ENCODE measurements around the gene LONP2. TPM values are rescaled to one million over a fixed set of nuclear protein-coding genes. Genes with fewer than 3 reads are reported as not detected.
"Not testable (repeated sequence)": the region's sequence is repeated elsewhere in the genome, so short reads cannot be mapped to it uniquely, and the experiment has no call there.

LONP2 gene
- total RNA-seq, 5 donors from 2014 or later (not counting 1 experiment from before 2014, with no cell fraction given), result 69.9 to 92.9 (median 84.7) TPM

GRCh38 chr16:48234630-48235029 lies 9.5 kb upstream of the LONP2 start:
- no peak overlapping the region for H3K4me3 ChIP-seq (ENCODE audit: control insufficient read depth in 1 of 2, extremely low read depth in 1 of 2, low read length in 1 of 2)
- no peak for DNase-seq
- H3K9me3 Mint-ChIP-seq, result peaks cover 0 to 2% (median 0%) of the 10 kb centered on the region in 3 donors
- H3K36me3 Mint-ChIP-seq, result no peaks in the 10 kb centered on the region
- H3K9me3 ChIP-seq, result no peaks in the 10 kb centered on the region
- no peaks in the 10 kb centered on the region for H3K36me3 ChIP-seq (ENCODE audit: control insufficient read depth in 2 of 2, extremely low read depth in 1 of 2, insufficient read depth in 1 of 2, low read length in 1 of 2)
- no peaks in the 10 kb centered on the region for H3K4me1 Mint-ChIP-seq
- CTCF ChIA-PET, result no interaction called here
- peaks cover 0 to 3% of the 10 kb centered on the region in 2 experiments for H3K27me3 ChIP-seq (replicated peaks in 1 of 2; ENCODE audit: control insufficient read depth in 2 of 2, extremely low read depth in 1 of 2, insufficient read depth in 2 of 2, low read length in 1 of 2)
- no peak overlapping the region for H3K27ac ChIP-seq (ENCODE audit: low read length)
- no peaks in the 10 kb centered on the region for H3K4me1 ChIP-seq (ENCODE audit: control insufficient read depth in 1 of 2, extremely low read depth in 1 of 2, insufficient read depth in 2 of 2, low read length in 2 of 2)
- no peak overlapping the region for H3K27ac Mint-ChIP-seq
- H3K27me3 Mint-ChIP-seq, result peaks cover 7% of the 10 kb centered on the region in 2 donors
- no peak for ATAC-seq (replicated peaks in 1 of 4)
- no peak overlapping the region for H3K4me3 Mint-ChIP-seq
- POLR2A ChIA-PET, result no interaction called here

- no peak for ATAC-seq (replicated peaks in 1 of 4)
- H3K36me3 ChIP-seq (ENCODE audit: control insufficient read depth in 2 of 2, extremely low read depth in 1 of 2, insufficient read depth in 1 of 2, low read length in 1 of 2), result no peaks in the 10 kb centered on the region
- Mint-ChIP-seq H3K27me3 (peaks cover 2 to 3% of the 10 kb centered on the region in 2 donors), H3K4me1 (no peaks in the 10 kb centered on the region), H3K36me3 (no peaks in the 10 kb centered on the region), H3K9me3 (peaks cover 0 to 7% (median 1%) of the 10 kb centered on the region in 3 donors), H3K4me3 (no peak overlapping the region), H3K27ac (no peak overlapping the region)
- H3K27ac ChIP-seq (ENCODE audit: low read length), result no peak overlapping the region
- DNase-seq, result no peak
- H3K4me1 ChIP-seq (ENCODE audit: control insufficient read depth in 1 of 2, extremely low read depth in 1 of 2, insufficient read depth in 2 of 2, low read length in 2 of 2), result no peaks in the 10 kb centered on the region
- ChIA-PET CTCF (no interaction called here), POLR2A (no interaction called here)
- H3K4me3 ChIP-seq (ENCODE audit: control insufficient read depth in 1 of 2, extremely low read depth in 1 of 2, low read length in 1 of 2), result no peak overlapping the region
- 84% methylated on average over 5 of the region's 6 CpGs for WGBS (ENCODE audit: insufficient coverage)
- peaks cover 0 to 3% of the 10 kb centered on the region in 2 experiments for H3K27me3 ChIP-seq (replicated peaks in 1 of 2; ENCODE audit: control insufficient read depth in 2 of 2, extremely low read depth in 1 of 2, insufficient read depth in 2 of 2, low read length in 1 of 2)
- H3K9me3 ChIP-seq, result no peaks in the 10 kb centered on the region
Measured at GRCh38 chr16:48235058-48235555, 9.0 kb upstream of the LONP2 start.

- H3K27me3 Mint-ChIP-seq, result no peaks in the 10 kb centered on the region
- no peak for DNase-seq
- Histone ChIP-seq H3K27ac (ENCODE audit: low read length) (no peak overlapping the region), H3K4me1 (ENCODE audit: control insufficient read depth in 1 of 2, extremely low read depth in 1 of 2, insufficient read depth in 2 of 2, low read length in 2 of 2) (no peaks in the 10 kb centered on the region), H3K9me3 (no peaks in the 10 kb centered on the region), H3K27me3 (replicated peaks in 1 of 2; ENCODE audit: control insufficient read depth in 2 of 2, extremely low read depth in 1 of 2, insufficient read depth in 2 of 2, low read length in 1 of 2) (peaks cover 0 to 3% of the 10 kb centered on the region in 2 experiments), H3K4me3 (ENCODE audit: control insufficient read depth in 1 of 2, extremely low read depth in 1 of 2, low read length in 1 of 2) (no peak overlapping the region), H3K36me3 (ENCODE audit: control insufficient read depth in 2 of 2, extremely low read depth in 1 of 2, insufficient read depth in 1 of 2, low read length in 1 of 2) (no peaks in the 10 kb centered on the region)
- no peak overlapping the region for H3K4me3 Mint-ChIP-seq
- no peak overlapping the region for H3K27ac Mint-ChIP-seq
- POLR2A ChIA-PET, result no interaction called here
- 85% methylated on average over 3 of the region's 6 CpGs for WGBS (ENCODE audit: insufficient coverage)
- ATAC-seq (replicated peaks in 1 of 4), result no peak
- H3K36me3 Mint-ChIP-seq, result no peaks in the 10 kb centered on the region
- H3K9me3 Mint-ChIP-seq, result peaks cover 0 to 8% (median 3%) of the 10 kb centered on the region in 3 donors
- no peaks in the 10 kb centered on the region for H3K4me1 Mint-ChIP-seq
- CTCF ChIA-PET, result interaction anchor here in 1 of 2 donors (0.6 kb wide), 1 partner anchor 18 kb away, joined by 3 read pairs; no protein-coding TSS in a partner anchor
Measured at GRCh38 chr16:48235556-48236136, 8.5 kb upstream of the LONP2 start.

GRCh38 chr16:48236286-48236685 lies 7.8 kb upstream of the LONP2 start:
- ChIA-PET CTCF (interaction anchor here in 1 of 2 donors (0.6 kb wide), 1 partner anchor 17 kb away, joined by 3 read pairs; no protein-coding TSS in a partner anchor), POLR2A (no interaction called here)
- Histone ChIP-seq H3K27ac (ENCODE audit: low read length) (no peak overlapping the region), H3K36me3 (ENCODE audit: control insufficient read depth in 2 of 2, extremely low read depth in 1 of 2, insufficient read depth in 1 of 2, low read length in 1 of 2) (no peaks in the 10 kb centered on the region), H3K4me1 (ENCODE audit: control insufficient read depth in 1 of 2, extremely low read depth in 1 of 2, insufficient read depth in 2 of 2, low read length in 2 of 2) (no peaks in the 10 kb centered on the region), H3K27me3 (replicated peaks in 1 of 2; ENCODE audit: control insufficient read depth in 2 of 2, extremely low read depth in 1 of 2, insufficient read depth in 2 of 2, low read length in 1 of 2) (peaks cover 0 to 3% of the 10 kb centered on the region in 2 experiments), H3K9me3 (no peaks in the 10 kb centered on the region), H3K4me3 (ENCODE audit: control insufficient read depth in 1 of 2, extremely low read depth in 1 of 2, low read length in 1 of 2) (no peak overlapping the region)
- no peaks in the 10 kb centered on the region for H3K27me3 Mint-ChIP-seq
- no peak overlapping the region for H3K27ac Mint-ChIP-seq
- no CpG with 5 or more reads among the region's 1 CpG for WGBS (ENCODE audit: insufficient coverage)
- DNase-seq (no peak), ATAC-seq (replicated peaks in 1 of 4) (no peak)
- no peaks in the 10 kb centered on the region for H3K36me3 Mint-ChIP-seq
- H3K4me1 Mint-ChIP-seq, result no peaks in the 10 kb centered on the region
- H3K9me3 Mint-ChIP-seq, result peaks cover 0 to 8% (median 3%) of the 10 kb centered on the region in 3 donors
- H3K4me3 Mint-ChIP-seq, result no peak overlapping the region

- ATAC-seq (replicated peaks in 1 of 4); H3K36me3 Mint-ChIP-seq; H3K36me3 ChIP-seq (ENCODE audit: control insufficient read depth in 2 of 2, extremely low read depth in 1 of 2, insufficient read depth in 1 of 2, low read length in 1 of 2); H3K9me3 Mint-ChIP-seq; H3K27me3 Mint-ChIP-seq; H3K27me3 ChIP-seq (replicated peaks in 1 of 2; ENCODE audit: control insufficient read depth in 2 of 2, extremely low read depth in 1 of 2, insufficient read depth in 2 of 2, low read length in 1 of 2); H3K27ac ChIP-seq (ENCODE audit: low read length); H3K9me3 ChIP-seq; H3K4me3 Mint-ChIP-seq; DNase-seq; H3K27ac Mint-ChIP-seq; H3K4me3 ChIP-seq (ENCODE audit: control insufficient read depth in 1 of 2, extremely low read depth in 1 of 2, low read length in 1 of 2): not testable (repeated sequence)
- H3K4me1 Mint-ChIP-seq, result peaks cover 6 to 12% (median 11%) of the 10 kb centered on the region in 3 donors
- peaks cover 4 to 11% of the 10 kb centered on the region in 2 experiments for H3K4me1 ChIP-seq (ENCODE audit: control insufficient read depth in 1 of 2, extremely low read depth in 1 of 2, insufficient read depth in 2 of 2, low read length in 2 of 2)
- ChIA-PET POLR2A (interaction anchor here in 1 of 2 donors (0.7 kb wide), 1 partner anchor 1277 kb away, joined by 9 read pairs; no protein-coding TSS in a partner anchor), CTCF (interaction anchor here in 1 of 2 donors (0.6 kb wide), 1 partner anchor 11 kb away, joined by 3 read pairs; no protein-coding TSS in a partner anchor)
- no CpG with 5 or more reads among the region's 3 CpGs for WGBS (ENCODE audit: insufficient coverage)
Measured at GRCh38 chr16:48240147-48240546, 4.0 kb upstream of the LONP2 start.

GRCh38 chr16:48244863-48245195 lies 729 bp downstream of the LONP2 start:
- H3K9me3 Mint-ChIP-seq, result peaks cover 0 to 4% (median 3%) of the 10 kb centered on the region in 3 donors
- H3K4me1 Mint-ChIP-seq, result peaks cover 30 to 51% (median 50%) of the 10 kb centered on the region in 3 donors
- H3K36me3 ChIP-seq (ENCODE audit: control insufficient read depth in 2 of 2, extremely low read depth in 1 of 2, insufficient read depth in 1 of 2, low read length in 1 of 2), result no peaks in the 10 kb centered on the region
- ChIA-PET POLR2A (no interaction called here), CTCF (interaction anchor here in 1 of 2 donors (0.7 kb wide), 1 partner anchor 33 kb away, joined by 3 read pairs; no protein-coding TSS in a partner anchor)
- no peaks in the 10 kb centered on the region for H3K9me3 ChIP-seq
- H3K4me3 ChIP-seq (ENCODE audit: control insufficient read depth in 1 of 2, extremely low read depth in 1 of 2, low read length in 1 of 2), result peak overlapping the region; percentile 77 to 94
- H3K27ac Mint-ChIP-seq, result peak overlapping the region; percentile 82 to 92
- no peaks in the 10 kb centered on the region for H3K36me3 Mint-ChIP-seq
- peaks cover 25 to 29% of the 10 kb centered on the region in 2 experiments for H3K4me1 ChIP-seq (ENCODE audit: control insufficient read depth in 1 of 2, extremely low read depth in 1 of 2, insufficient read depth in 2 of 2, low read length in 2 of 2)
- DNase-seq (no peak), ATAC-seq (replicated peaks in 1 of 4) (no peak)
- peak overlapping the region; percentile 92 to 95 (median 94) for H3K4me3 Mint-ChIP-seq
- H3K27ac ChIP-seq (ENCODE audit: low read length), result peak overlapping the region; percentile 80
- no peaks in the 10 kb centered on the region for H3K27me3 ChIP-seq (replicated peaks in 1 of 2; ENCODE audit: control insufficient read depth in 2 of 2, extremely low read depth in 1 of 2, insufficient read depth in 2 of 2, low read length in 1 of 2)
- H3K27me3 Mint-ChIP-seq, result no peaks in the 10 kb centered on the region
- 7% methylated on average over 8 of the region's 8 CpGs for WGBS (ENCODE audit: insufficient coverage)
